ENCODE results near the gene CD93. TPM values are rescaled to one million over a fixed set of nuclear protein-coding genes. Genes with fewer than 3 reads are reported as not detected.

The CD93 gene
- total and polyA plus RNA-seq, 2 of the 8 experiments (the other 6 are each of a cell fraction or from before 2014, with no cell fraction given) = under 0.01 to 0.07 TPM

DNA sequence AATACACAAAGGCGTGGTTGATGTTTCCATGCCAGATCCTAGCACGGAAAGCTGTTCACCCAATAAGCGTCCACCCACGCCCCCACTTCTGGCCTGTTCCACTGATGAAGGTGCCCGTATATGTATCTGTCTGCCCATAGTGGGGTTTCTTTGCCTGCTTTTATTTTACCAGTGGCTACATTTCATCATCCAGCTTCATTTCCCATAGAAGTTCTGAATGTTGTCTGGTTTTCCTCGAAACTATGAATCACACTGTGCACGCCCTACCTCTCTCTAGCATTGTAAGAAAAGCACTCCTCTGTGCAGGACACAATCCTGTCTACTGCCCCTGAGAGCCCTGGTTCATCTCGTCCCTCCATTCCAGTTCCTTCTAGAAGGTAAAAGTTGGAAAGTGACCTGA is 8.8 kb upstream of the CD93 start:
- H3K4me2 ChIP-seq (ENCODE audit: insufficient read depth in 1 of 2, low read depth in 2 of 2, low read length in 2 of 2) = no peak overlapping the region
- no peak overlapping the region for H3K18ac ChIP-seq (ENCODE audit: extremely low read depth, low read length)
- no peak overlapping the region for H4K5ac ChIP-seq (ENCODE audit: insufficient read length, low read depth, low read length)
- 88% methylated on average over 8 of the region's 8 CpGs; no CpG with 5 or more reads in 1 of the 2 experiments for WGBS, 2 experiments (ENCODE audit: extremely low coverage in 1 of 2, insufficient coverage in 1 of 2, insufficient read length in 1 of 2, insufficient replicate concordance in 2 of 2, low coverage in 1 of 2, low lambda C conversion rate in 2 of 2, missing lambda C conversion rate in 1 of 2)
- no peak overlapping the region for H2AFZ ChIP-seq (ENCODE audit: low read length)
- no peaks in the 10 kb centered on the region for H3K79me1 ChIP-seq (ENCODE audit: low read depth, low read length)
- H3K14ac ChIP-seq (ENCODE audit: insufficient read length) = no peak overlapping the region
- no peak overlapping the region for H3K56ac ChIP-seq (replicated peaks; ENCODE audit: insufficient read length, low read depth, low read length)
- ChIA-PET POLR2A (ENCODE audit: partially characterized antibody) (no interaction called here), CTCF (ENCODE audit: partially characterized antibody) (interaction anchor here (0.9 to 3.1 kb wide), 5 partner anchors 11 to 140 kb away, joined by 3 to 15 read pairs (median 5); no protein-coding TSS in a partner anchor)
- H3K79me2 ChIP-seq (ENCODE audit: control insufficient read depth in 1 of 2, insufficient read depth in 2 of 2, low read length in 2 of 2) = no peaks in the 10 kb centered on the region
- no peak overlapping the region for H3K23ac ChIP-seq (ENCODE audit: insufficient read length)
- no peaks in the 10 kb centered on the region for H3K23me2 ChIP-seq (ENCODE audit: low read depth, low read length)
- no peak overlapping the region for H2BK12ac ChIP-seq (ENCODE audit: low read depth, low read length)
- H2AK5ac ChIP-seq (ENCODE audit: low read depth, low read length) = no peak overlapping the region
- DNase-seq (ENCODE audit: low read depth in 1 of 2, low spot score in 2 of 2) = no peak
- no peaks in the 10 kb centered on the region for H3K36me3 ChIP-seq (ENCODE audit: control insufficient read depth in 2 of 4, insufficient read depth in 4 of 4, low read length in 3 of 4)
- no peak overlapping the region for H2BK5ac ChIP-seq (ENCODE audit: low read depth, low read length)
- 0 out of 2 replicates have a peak overlapping the region, but pooled peaks have one; percentile 72 for H2BK20ac ChIP-seq (ENCODE audit: low read length)
- peak overlapping the region; percentile 57; the same call in 1 of the 2 replicates for H4K8ac ChIP-seq (ENCODE audit: extremely low read depth, insufficient read depth, low read length)
- no peaks in the 10 kb centered on the region for H3K9me3 ChIP-seq (ENCODE audit: insufficient read depth in 2 of 2, low read depth in 1 of 2, low read length in 1 of 2)
- no peaks in the 10 kb centered on the region for H4K20me1 ChIP-seq (replicated peaks in 1 of 2; ENCODE audit: control insufficient read depth in 1 of 2, insufficient read depth in 2 of 2, low read length in 2 of 2)
- no peak overlapping the region for H2BK120ac ChIP-seq (replicated peaks; ENCODE audit: low read depth, low read length)
- H2BK15ac ChIP-seq (ENCODE audit: low read length) = no peak overlapping the region
- no peak for FAIRE-seq
- H3K9ac ChIP-seq (replicated peaks in 1 of 4; ENCODE audit: extremely low read depth in 1 of 4, low read depth in 3 of 4, low read length in 3 of 4) = no peak overlapping the region
- no peak overlapping the region for H3K27ac ChIP-seq (ENCODE audit: low read depth, low read length)
- no peak overlapping the region for H3K4me3 ChIP-seq (ENCODE audit: extremely low read depth in 1 of 4, insufficient read depth in 2 of 4, low read depth in 3 of 4, low read length in 4 of 4)
- no peak overlapping the region for H3K4ac ChIP-seq (replicated peaks; ENCODE audit: insufficient read length, low read depth, low read length)
- H3K4me1 ChIP-seq (replicated peaks in 1 of 4; ENCODE audit: control insufficient read depth in 3 of 4, insufficient read depth in 4 of 4, low read length in 3 of 4) = peaks cover 0 to 4% (median 2%) of the 10 kb centered on the region in 4 experiments; a peak in 3 of 7 replicates
- H3K27me3 ChIP-seq (replicated peaks in 1 of 4; ENCODE audit: control insufficient read depth in 3 of 4, extremely low read depth in 1 of 4, insufficient read depth in 3 of 4, low read length in 3 of 4) = no peaks in the 10 kb centered on the region
- H4K91ac ChIP-seq (replicated peaks; ENCODE audit: insufficient read length, low read length) = peak overlapping the region; percentile 9
- no peak for TF ChIP-seq SP2 (IDR thresholded peaks at IDR 0.05; ENCODE audit: low read length)
- no peak for TF ChIP-seq TAF7 (optimal IDR thresholded peaks at IDR 0.05; ENCODE audit: borderline replicate concordance, low read depth, low read length)
- no peak for TF ChIP-seq RNF2 (IDR thresholded peaks at IDR 0.05; ENCODE audit: borderline replicate concordance, low read depth, low read length, missing control alignments, poor library complexity, severe bottlenecking)
- TF ChIP-seq CHD2 (IDR thresholded peaks at IDR 0.05; ENCODE audit: low read length) = no peak
- no peak for TF ChIP-seq POLR2AphosphoS5 (IDR thresholded peaks at IDR 0.05; ENCODE audit: low read depth, low read length)
- TF ChIP-seq GABPA (IDR thresholded peaks at IDR 0.05; ENCODE audit: borderline replicate concordance, insufficient read depth, low read length) = no peak
- no peak for TF ChIP-seq TCF12 (IDR thresholded peaks at IDR 0.05; ENCODE audit: low read depth, low read length)
- TF ChIP-seq SP4 (IDR thresholded peaks at IDR 0.05; ENCODE audit: low read length) = no peak
- TF ChIP-seq SIRT6 (IDR thresholded peaks at IDR 0.05; ENCODE audit: low read length) = no peak
- no peak for TF ChIP-seq CBX5 (IDR thresholded peaks at IDR 0.05; ENCODE audit: low read depth, low read length)
- no peak for TF ChIP-seq NRF1 (IDR thresholded peaks at IDR 0.05; ENCODE audit: low read depth, low read length)
- TF ChIP-seq NANOG (IDR thresholded peaks at IDR 0.05; ENCODE audit: insufficient read depth, low read depth, low read length, poor library complexity, severe bottlenecking) = no peak
- TF ChIP-seq SP1 (IDR thresholded peaks at IDR 0.05; ENCODE audit: low read depth, low read length) = no peak
- TF ChIP-seq, protein P1, sequence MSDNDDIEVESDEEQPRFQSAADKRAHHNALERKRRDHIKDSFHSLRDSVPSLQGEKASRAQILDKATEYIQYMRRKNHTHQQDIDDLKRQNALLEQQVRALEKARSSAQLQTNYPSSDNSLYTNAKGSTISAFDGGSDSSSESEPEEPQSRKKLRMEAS (IDR thresholded peaks at IDR 0.05) = no peak
- TF ChIP-seq BCL11A (IDR thresholded peaks at IDR 0.05; ENCODE audit: low read depth in 2 of 2, low read length in 2 of 2) = no peak

All from H1 (cell line).